GM12878 (cell line): ENCODE measurements around the gene TACC2. TPM values are rescaled to one million over a fixed set of nuclear protein-coding genes. Genes with fewer than 3 reads are reported as not detected.

Experiments used
- ATAC-seq: fragments of 200-7000 bp; cut with Tn5 transposase; 3 replicates; pipeline ENCODE4 v1.9.1; 2020; ENCODE audit warnings: mild to moderate bottlenecking, moderate library complexity
- BruUV-seq: library from RNA; stranded (reverse); fragments of 400-500 nt; replicated peaks from 2 replicates; lab custom pipeline; 2021; lab: Mats Ljungman, UMichigan
- CTCF ChIA-PET: fragments of 300-600 bp; sonication (Branson Sonifier 250); formaldehyde crosslinking; extraction: SDS; loops from one replicate; lab custom pipeline; 2021; ENCODE audit warnings: inconsistent platforms; lab: Yijun Ruan, JAX
- POLR2A ChIA-PET: fragments of 350-600 bp; formaldehyde crosslinking; extraction: SDS; loops from one replicate; lab custom pipeline; 2021; ENCODE audit warnings: inconsistent platforms; lab: Charles Lee
- RAD21 ChIA-PET: fragments of 300-600 bp; sonication (Branson Sonifier 250); formaldehyde crosslinking; loops from one replicate; lab custom pipeline; 2023; ENCODE audit warnings: antibody characterized with exemption; ENCODE audit not compliant: unreplicated experiment; lab: Charles Lee
- SMC1A ChIA-PET: fragments of 300-600 bp; sonication (Branson Sonifier 250); formaldehyde crosslinking; loops from one replicate; lab custom pipeline; 2023; ENCODE audit not compliant: unreplicated experiment, uncharacterized antibody; lab: Charles Lee
- DNase-seq: peaks from one replicate; pipeline ENCODE4 v3.0.0-alpha.2; 2011; ENCODE audit warnings: low read depth, low spot score
- FAIRE-seq: peaks from 3 replicates; lab custom pipeline; 2011; peaks lifted over from hg19 to GRCh38; lab: Jason Lieb, UNC
- H2AFZ ChIP-seq: 2 replicates; pipeline ENCODE4 v1.6.0; 2011; ENCODE audit warnings: low read depth, low read length, control low read depth; ENCODE audit not compliant: control insufficient read depth
- H3K27ac ChIP-seq: 2 replicates; pipeline ENCODE4 v1.5.1; 2011; ENCODE audit warnings: control low read depth; ENCODE audit not compliant: control insufficient read depth, insufficient read depth
- H3K27me3 ChIP-seq, 2 experiments: replicated peaks in 1 of 2; 2 replicates each; pipeline versions ENCODE4 v1.6.0 to v1.6.1; 2011; ENCODE audit warnings: low read length in 1 of 2; ENCODE audit not compliant: control insufficient read depth in 2 of 2, insufficient read depth in 2 of 2
- H3K36me3 ChIP-seq, 2 experiments: 2 replicates each; pipeline ENCODE4 v1.5.1; 2011; ENCODE audit warnings: low read length in 1 of 2; ENCODE audit not compliant: control insufficient read depth in 2 of 2, insufficient read depth in 2 of 2
- H3K4me1 ChIP-seq: 2 replicates; pipeline ENCODE4 v1.6.1; 2011; ENCODE audit warnings: mild to moderate bottlenecking, low read length, moderate library complexity, mixed read lengths; ENCODE audit not compliant: control insufficient read depth, insufficient read depth
- H3K4me2 ChIP-seq: 2 replicates; pipeline ENCODE4 v1.6.0; 2011; ENCODE audit warnings: control low read depth; ENCODE audit not compliant: control insufficient read depth, insufficient read depth
- H3K4me3 ChIP-seq: fragments of 200-600 bp; sonication (generic); 2 replicates; pipeline ENCODE4 v1.5.1; 2016
- H3K79me2 ChIP-seq: 2 replicates; pipeline ENCODE4 v1.6.0; 2011; ENCODE audit warnings: low read length; ENCODE audit not compliant: control insufficient read depth, insufficient read depth
- H3K9ac ChIP-seq: 2 replicates; pipeline ENCODE4 v1.8.0; 2011; ENCODE audit warnings: low read length, control low read depth, mixed read lengths; ENCODE audit not compliant: control insufficient read depth, insufficient read depth
- H3K9me3 ChIP-seq: replicated peaks from 3 replicates; pipeline ENCODE4 v1.5.1; 2011; ENCODE audit warnings: mild to moderate bottlenecking, low read length; ENCODE audit not compliant: control insufficient read depth, insufficient read depth
- H4K20me1 ChIP-seq: 2 replicates; pipeline ENCODE4 v1.6.0; 2011; ENCODE audit not compliant: control insufficient read depth, insufficient read depth
- E2F8 ChIP-seq: fragments of 450-650 bp; IDR thresholded peaks from 2 replicates; pipeline ENCODE4 v1.6.1; 2018; ENCODE audit warnings: mild to moderate bottlenecking, low read depth, moderate library complexity; ENCODE audit not compliant: partially characterized antibody
- LARP7 ChIP-seq: fragments of 450-650 bp; IDR thresholded peaks from 2 replicates; pipeline ENCODE4 v1.6.1; 2017; ENCODE audit warnings: mild to moderate bottlenecking
- NKRF ChIP-seq: fragments of 450-650 bp; conservative IDR thresholded peaks from 2 replicates; pipeline ENCODE4 v1.6.1; 2017; ENCODE audit warnings: mild to moderate bottlenecking, moderate library complexity
- PML ChIP-seq: IDR thresholded peaks from 2 replicates; pipeline ENCODE4 v1.6.1; 2012; ENCODE audit warnings: low read length, inconsistent platforms
- RCOR1 ChIP-seq: conservative IDR thresholded peaks from 2 replicates; pipeline ENCODE4 v1.6.1; 2012; ENCODE audit warnings: low read depth, low read length, improper control_type of control experiment
- REST ChIP-seq: IDR thresholded peaks from 2 replicates; pipeline ENCODE4 v1.6.1; 2012; ENCODE audit warnings: mild to moderate bottlenecking, low read depth, low read length
- USF2 ChIP-seq: IDR thresholded peaks from 2 replicates; pipeline ENCODE4 v1.6.1; 2011; ENCODE audit warnings: low read depth, low read length, improper control_type of control experiment, borderline replicate concordance
- YBX1 ChIP-seq: fragments of 450-650 bp; IDR thresholded peaks from 2 replicates; pipeline ENCODE4 v1.6.1; 2016; ENCODE audit warnings: antibody characterized with exemption
- YY1 ChIP-seq: IDR thresholded peaks from 2 replicates; pipeline ENCODE4 v1.6.1; 2011; ENCODE audit warnings: low read depth, mild to moderate bottlenecking, low read length
- ZBED1 ChIP-seq: IDR thresholded peaks from 2 replicates; pipeline ENCODE4 v1.6.1; 2016; ENCODE audit warnings: borderline replicate concordance
- ZBTB33 ChIP-seq: fragments of 450-650 bp; IDR thresholded peaks from 2 replicates; pipeline ENCODE4 v1.6.1; 2017; ENCODE audit warnings: mild to moderate bottlenecking
- WGBS: methylation state at CpG from one replicate; pipeline ENCODE4 v1.1.6; 2016; ENCODE audit warnings: low lambda C conversion rate; ENCODE audit not compliant: insufficient replicate concordance, insufficient coverage; ENCODE audit errors: missing lambda C conversion rate; 5-methylcytosine and 5-hydroxymethylcytosine counted together
- in situ Hi-C: fragments of 300-500 bp; cut with MboI; formaldehyde crosslinking; loops from 9 replicates; pipeline ENCODE4 v1.14.3; 2018; ENCODE audit warnings: mixed read lengths
- intact Hi-C: fragments of 100-400 bp; cut with micrococcal nuclease; formaldehyde crosslinking; loops from one replicate; pipeline ENCODE4 v1.14.2; 2022; ENCODE audit not compliant: unreplicated experiment
- polyA plus RNA-seq, 11 experiments: library from polyadenylated mRNA; depleted of rRNA in 4 of 11; unstranded in 6 of 11; stranded (reverse) in 5 of 11; fragments of >200 nt; fragmentation: Nextera tagmentation in 4 of 11; fragmentation: Illumina TruSeq in 1 of 11; extraction: Ambion mirVana in 4 of 11; extraction: Trizol in 1 of 11; gene quantifications; 1 replicate in 1 of 11; 2 replicates in 10 of 11; pipeline versions ENCODE4 v1.2.1 to v1.2.3, GENCODE V29; 2011 to 2016; ENCODE audit warnings: inconsistent platforms in 2 of 11, missing spikeins in 2 of 11, low read depth in 1 of 11
- total RNA-seq, 4 experiments: library from RNA; depleted of rRNA in 3 of 4; stranded (reverse); fragments of >200 nt in 3 of 4; fragmentation: Illumina TruSeq in 1 of 4; extraction: Trizol in 1 of 4; gene quantifications; 2 replicates each; pipeline versions ENCODE4 v1.2.1 to v1.2.3, GENCODE V29; 2013 to 2021

Gene TACC2
- total and polyA plus RNA-seq, 10 of the 15 experiments (the other 5 are each of a cell fraction or from before 2014, with no cell fraction given), result 0.07 to 0.64 (median 0.13) TPM; not detected in 5

GRCh38 chr10:122189185-122189584 is 200.2 kb downstream of the TACC2 start:
- 50% methylated on average over 5 of the region's 5 CpGs for WGBS
- DNase-seq (no peak), FAIRE-seq (no peak), ATAC-seq (no peak)
- Histone ChIP-seq H3K27me3 (no peaks in the 10 kb centered on the region; a peak in 2 of 4 replicates), H3K79me2 (no peaks in the 10 kb centered on the region), H2AFZ (no peak overlapping the region), H3K27ac (no peak overlapping the region), H3K36me3 (no peaks in the 10 kb centered on the region), H3K4me1 (no peaks in the 10 kb centered on the region), H3K4me3 (no peak overlapping the region), H3K9ac (no peak overlapping the region), H4K20me1 (no peaks in the 10 kb centered on the region), H3K9me3 (no peaks in the 10 kb centered on the region), H3K4me2 (no peak overlapping the region)
- intact Hi-C loops, result no loop called here
- ChIA-PET SMC1A (interaction anchor here (0.6 kb wide), 1 partner anchor 305 kb away, joined by 3 read pairs; no protein-coding TSS in a partner anchor), RAD21 (no interaction called here), CTCF (no interaction called here), POLR2A (no interaction called here)
- BruUV-seq, result no TSS peak
- in situ Hi-C loops, result no loop called here
- TF ChIP-seq E2F8, result no peak
- TF ChIP-seq USF2, result no peak
- no peak for TF ChIP-seq NKRF
- TF ChIP-seq YY1, result no peak
- no peak for TF ChIP-seq ZBTB33
- TF ChIP-seq RCOR1, result no peak
- no peak for TF ChIP-seq REST
- no peak for TF ChIP-seq YBX1
- TF ChIP-seq ZBED1, result no peak
- TF ChIP-seq PML, result no peak
- no peak for TF ChIP-seq LARP7
